Measurements from ENCODE around the gene UNC93B1. TPM values are rescaled to one million over a fixed set of nuclear protein-coding genes. Genes with fewer than 3 reads are reported as not detected.

Gene UNC93B1
- total and polyA plus RNA-seq, 7 donors, result 1.9 to 5.9 (median 4.5) TPM

GRCh38 chr11:68017980-68018729 is 14.3 kb upstream of the UNC93B1 start:
- intact Hi-C loops (cut with DNase I), result no loop called here
- H3K27ac ChIP-seq, result no peak overlapping the region
- H3K36me3 ChIP-seq (ENCODE audit: insufficient read depth in 1 of 2, low read depth in 1 of 2), result no peaks in the 10 kb centered on the region
- H3K27me3 ChIP-seq (ENCODE audit: insufficient read depth in 3 of 3, low read length in 2 of 3), result no peaks in the 10 kb centered on the region
- no peak for TF ChIP-seq CTCF (IDR thresholded peaks at IDR 0.05)
- H3K9me3 ChIP-seq, result no peaks in the 10 kb centered on the region
- DNase-seq (no peak), ATAC-seq (no peak)
- H3K4me1 ChIP-seq, result no peaks in the 10 kb centered on the region
- no peak overlapping the region for H3K4me3 ChIP-seq
- WGBS, 3 donors, result 76 to 78% (median 77%) methylated on average over 27 of the region's 27 CpGs

DNA sequence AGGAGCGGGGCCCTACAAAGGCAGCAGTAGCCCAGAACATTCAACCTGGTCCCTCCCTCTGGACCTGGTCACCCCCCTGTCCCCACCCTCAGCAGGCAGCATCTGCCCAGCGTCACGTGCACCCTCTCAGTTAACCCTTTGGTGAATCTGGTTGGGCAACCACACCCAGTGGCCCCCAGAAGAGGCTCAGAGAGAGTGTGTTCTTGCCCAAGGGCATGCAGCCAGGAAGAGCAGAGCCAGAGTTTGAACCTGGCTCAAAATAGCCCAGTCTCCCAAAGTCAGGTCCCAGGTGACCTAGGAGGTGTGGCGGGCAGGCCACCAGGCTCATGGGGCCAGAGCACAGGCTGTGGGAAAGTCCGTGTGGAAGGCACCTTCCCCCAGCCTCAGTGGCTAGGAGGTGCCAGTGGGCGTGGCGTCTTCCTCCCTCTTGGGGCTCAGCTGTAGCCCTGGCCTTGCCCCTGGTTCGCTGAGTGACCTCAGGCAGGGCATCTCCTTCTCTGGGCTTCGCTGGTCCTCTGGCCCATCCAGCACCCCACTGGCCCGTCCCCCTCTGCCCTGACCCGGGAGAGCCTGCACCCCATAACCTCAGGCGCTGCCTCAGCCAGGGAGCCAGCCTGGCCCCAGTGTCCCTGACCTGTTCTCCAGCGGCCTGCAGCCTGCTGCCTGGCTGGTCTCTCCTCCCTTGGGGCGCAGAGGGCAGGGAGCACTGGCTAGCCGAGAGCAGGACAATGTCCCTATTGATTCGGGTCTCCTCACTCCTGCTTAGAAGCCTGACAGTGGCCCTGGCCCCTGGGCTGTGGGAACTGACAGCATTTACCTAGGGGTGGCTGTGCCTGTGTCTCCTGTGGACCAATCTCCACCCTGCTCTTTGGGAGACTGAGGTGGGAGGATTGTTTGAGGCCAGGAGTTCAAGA is 13.3 kb upstream of the UNC93B1 start:
- no peak overlapping the region for H3K27ac ChIP-seq
- no peaks in the 10 kb centered on the region for H3K9me3 ChIP-seq
- WGBS, 3 donors, result 52 to 60% (median 53%) methylated on average over 15 to 16 of the region's 16 CpGs
- no peaks in the 10 kb centered on the region for H3K36me3 ChIP-seq (ENCODE audit: insufficient read depth in 1 of 2, low read depth in 1 of 2)
- H3K4me3 ChIP-seq, result no peak overlapping the region
- ATAC-seq, result no peak
- no peak for DNase-seq
- TF ChIP-seq CTCF (IDR thresholded peaks at IDR 0.05), result no peak
- intact Hi-C loops (cut with DNase I), result no loop called here
- no peaks in the 10 kb centered on the region for H3K27me3 ChIP-seq (ENCODE audit: insufficient read depth in 3 of 3, low read length in 2 of 3)
- H3K4me1 ChIP-seq, result no peaks in the 10 kb centered on the region

GRCh38 chr11:68016161-68016903 is 12.4 kb upstream of the UNC93B1 start:
- Histone ChIP-seq H3K4me3 (no peak overlapping the region), H3K4me1 (no peaks in the 10 kb centered on the region), H3K27me3 (ENCODE audit: insufficient read depth in 3 of 3, low read length in 2 of 3) (no peaks in the 10 kb centered on the region), H3K36me3 (ENCODE audit: insufficient read depth in 1 of 2, low read depth in 1 of 2) (no peaks in the 10 kb centered on the region), H3K9me3 (no peaks in the 10 kb centered on the region), H3K27ac (no peak overlapping the region)
- intact Hi-C loops (cut with DNase I), result no loop called here
- DNase-seq, result no peak
- no peak for TF ChIP-seq CTCF (IDR thresholded peaks at IDR 0.05)
- ATAC-seq, result no peak
- 63 to 74% (median 65%) methylated on average over 13 of the region's 13 CpGs for WGBS, 3 donors

- H3K4me3 ChIP-seq, result no peak overlapping the region
- H3K4me1 ChIP-seq, result peaks cover 6% of the 10 kb centered on the region
- no peak for DNase-seq
- no peak overlapping the region for H3K27ac ChIP-seq
- ATAC-seq, result no peak
- H3K9me3 ChIP-seq, result no peaks in the 10 kb centered on the region
- TF ChIP-seq CTCF (IDR thresholded peaks at IDR 0.05), result no peak
- no peaks in the 10 kb centered on the region for H3K36me3 ChIP-seq (ENCODE audit: insufficient read depth in 1 of 2, low read depth in 1 of 2)
- intact Hi-C loops (cut with DNase I), result no loop called here
- 97 to 100% (median 98%) methylated on average over 8 of the region's 8 CpGs for WGBS, 3 donors
- no peaks in the 10 kb centered on the region for H3K27me3 ChIP-seq (ENCODE audit: insufficient read depth in 3 of 3, low read length in 2 of 3)
Observed at GRCh38 chr11:68015467-68015866, 11.6 kb upstream of the UNC93B1 start.

Data from psoas muscle (tissue), 8 donors.